HG02588 (cell line): Measurements from ENCODE around the gene GDPD1.
"Not testable (repeated sequence)": the region's sequence is repeated elsewhere in the genome, so short reads cannot be mapped to it uniquely, and the experiment has no call there.

ENCODE experiments used
- ATAC-seq: cut with Tn5 transposase; IDR thresholded peaks from one replicate; pipeline ENCODE4 v1.9.1; 2021; ENCODE audit warnings: mild to moderate bottlenecking, moderate library complexity; ENCODE audit not compliant: unreplicated experiment

Gene GDPD1

DNA sequence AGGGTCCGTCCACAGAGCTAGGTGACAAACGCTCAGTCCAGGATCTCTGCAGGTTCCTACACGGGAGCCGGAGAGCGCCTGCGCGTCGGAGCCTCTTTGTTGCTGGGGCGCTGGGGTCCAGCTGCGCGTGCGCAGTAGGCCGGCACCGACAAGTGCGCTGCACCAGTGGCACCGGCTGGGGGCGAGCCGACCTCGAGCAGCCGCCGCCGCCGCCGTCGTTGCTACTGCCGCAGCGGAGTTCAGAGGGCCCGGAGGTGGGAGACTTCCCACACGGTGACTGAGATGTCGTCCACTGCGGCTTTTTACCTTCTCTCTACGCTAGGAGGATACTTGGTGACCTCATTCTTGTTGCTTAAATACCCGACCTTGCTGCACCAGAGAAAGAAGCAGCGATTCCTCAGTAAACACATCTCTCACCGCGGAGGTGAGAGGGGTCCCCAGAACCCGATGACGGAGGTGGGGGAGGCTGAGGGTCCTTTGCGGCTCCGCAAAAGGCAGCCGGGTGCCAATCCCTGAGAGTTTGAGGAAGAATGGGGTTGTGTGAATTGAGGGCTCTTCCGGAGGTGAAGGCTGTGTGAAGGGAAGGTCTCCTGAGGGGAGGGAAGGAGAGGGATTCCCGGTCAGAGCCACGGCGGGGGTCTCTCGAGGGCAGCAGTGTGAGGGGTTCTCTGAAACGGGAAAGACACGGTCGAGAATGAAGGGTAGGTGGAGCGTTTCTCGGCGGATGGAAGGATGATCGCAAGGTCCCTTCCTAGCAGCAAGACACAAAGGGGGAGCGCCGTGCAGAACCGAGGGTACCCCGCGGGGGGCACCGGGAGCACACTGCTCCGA is at the start of gene GDPD1:
Gene GDPD1 (plus strand): TSS at position 184 of the 831 bp plus-strand sequence. CDS start 99 bp downstream, at position 283.
- ATAC-seq: peak; percentile 95

DNA sequence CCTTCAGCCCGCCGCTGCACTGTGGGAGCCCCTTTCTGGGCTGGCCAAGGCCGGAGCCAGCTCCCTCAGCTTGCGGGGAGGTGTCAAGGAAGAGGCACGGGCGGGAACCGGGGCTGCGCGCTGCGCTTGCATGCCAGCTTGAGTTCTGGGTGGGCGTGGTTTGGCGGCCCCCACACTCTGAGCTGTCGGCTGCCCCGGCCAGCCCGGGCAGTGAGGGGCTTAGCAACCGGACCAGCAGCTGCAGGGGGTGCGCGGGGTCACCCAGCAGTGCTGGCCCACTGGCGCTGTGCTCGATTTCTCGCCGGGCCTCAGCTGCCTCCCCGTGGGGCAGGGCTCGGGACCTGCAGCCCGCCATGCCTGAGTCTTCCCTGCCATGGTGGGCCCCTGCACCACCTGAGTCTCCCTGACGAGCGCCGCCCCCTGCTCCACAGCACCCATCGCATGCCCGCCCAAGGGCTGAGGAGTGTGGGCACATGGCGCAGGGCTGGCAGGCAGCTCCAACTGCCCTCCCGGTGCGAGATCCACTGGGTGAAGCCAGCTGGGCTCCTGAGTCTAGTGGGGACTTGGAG is 47.8 kb upstream of the GDPD1 start:
- ATAC-seq: no peak

DNA sequence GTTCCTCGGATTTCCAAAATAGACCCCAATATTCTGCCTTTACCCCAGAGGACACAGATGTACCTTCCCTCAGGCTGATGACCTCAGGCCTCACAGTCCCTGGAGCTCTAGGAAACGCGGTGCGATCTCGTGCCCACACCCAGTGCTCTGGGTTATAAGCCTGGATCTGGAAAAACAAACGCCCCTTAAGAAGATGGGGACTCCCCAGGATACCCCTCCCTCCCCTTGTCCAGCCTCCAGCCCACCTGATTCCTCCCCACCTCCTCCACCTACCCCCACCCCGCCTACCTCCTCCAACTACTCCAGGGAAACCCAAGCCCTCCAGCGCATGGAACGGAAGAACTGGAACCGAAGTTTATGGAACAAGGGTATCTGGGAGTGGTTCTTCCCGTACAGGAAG is 45.6 kb upstream of the GDPD1 start:
- no peak for ATAC-seq

DNA sequence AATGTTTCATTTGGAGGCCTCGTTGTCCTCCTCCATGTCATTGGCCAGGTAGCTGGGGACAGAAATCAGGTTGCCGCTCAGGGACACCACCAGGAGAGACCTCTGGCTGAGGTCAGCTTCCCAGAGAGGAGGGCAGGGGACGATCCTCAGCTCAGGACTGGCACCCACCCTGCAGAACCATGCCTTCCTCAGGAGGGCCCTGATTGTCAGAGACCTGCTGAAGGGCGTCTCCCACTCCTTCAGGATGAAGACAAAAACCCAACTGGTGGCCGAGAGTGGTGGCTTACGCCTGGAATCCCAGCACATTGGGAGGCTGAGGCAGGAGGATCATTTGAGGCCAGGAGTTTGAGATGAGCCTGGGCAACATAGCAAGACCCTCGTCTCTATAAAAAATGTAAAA is 45.2 kb upstream of the GDPD1 start:
- no peak for ATAC-seq

DNA sequence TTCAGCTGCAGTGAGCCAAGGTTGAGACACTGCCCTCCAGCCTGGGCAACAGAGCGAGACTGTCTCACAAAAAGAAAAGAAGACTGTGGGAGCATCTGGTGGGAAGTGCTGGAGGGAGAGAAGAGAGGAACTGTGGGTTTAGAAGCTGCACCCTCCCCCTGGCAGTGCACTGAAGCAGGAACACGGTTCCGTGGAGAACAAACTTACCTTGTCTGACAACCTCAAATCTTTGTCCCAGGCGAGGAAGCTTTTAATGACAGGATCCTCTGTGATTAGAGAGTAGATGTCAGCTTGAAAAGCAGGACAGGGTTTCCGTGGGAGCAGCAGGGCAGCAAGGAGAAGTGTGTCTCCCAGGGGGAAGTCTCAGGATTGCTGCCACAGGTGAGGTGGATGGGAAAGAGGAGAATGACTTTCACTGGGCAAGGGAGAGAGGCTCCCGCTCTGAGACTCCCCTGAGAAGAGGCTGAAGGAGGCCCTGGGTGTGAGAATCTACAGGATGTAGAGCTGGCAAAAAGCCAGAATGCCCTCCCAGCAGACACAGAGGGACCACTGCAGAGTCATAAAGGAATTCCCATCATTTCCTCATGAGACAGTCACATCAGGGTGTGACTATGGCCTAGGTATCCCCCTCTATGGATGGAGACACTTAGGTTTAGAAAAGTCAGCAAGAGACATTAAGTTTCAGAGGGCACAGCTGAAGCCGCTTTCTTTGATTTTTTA is 41.9 kb upstream of the GDPD1 start:
- no peak for ATAC-seq

DNA sequence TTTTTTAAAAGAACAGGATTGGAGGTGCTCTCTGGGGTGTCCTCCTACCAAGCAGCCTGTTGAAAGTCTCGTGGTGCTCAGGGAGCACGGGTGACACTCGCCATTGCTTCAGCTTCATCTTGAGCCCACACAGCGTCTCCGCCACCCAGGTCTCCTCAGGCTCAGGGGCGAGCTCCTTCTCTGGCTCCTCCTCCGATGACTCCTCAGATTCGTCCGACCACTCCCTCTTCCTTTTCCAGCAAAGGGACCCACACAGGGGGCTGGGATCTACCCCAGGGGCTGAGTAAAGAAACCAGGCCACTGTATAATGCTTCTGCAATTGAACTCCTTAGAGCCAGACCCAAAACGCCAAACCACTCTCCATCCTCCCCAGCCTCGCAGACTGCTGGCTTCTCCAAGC is 40.7 kb upstream of the GDPD1 start:
- ATAC-seq: not testable (repeated sequence)

DNA sequence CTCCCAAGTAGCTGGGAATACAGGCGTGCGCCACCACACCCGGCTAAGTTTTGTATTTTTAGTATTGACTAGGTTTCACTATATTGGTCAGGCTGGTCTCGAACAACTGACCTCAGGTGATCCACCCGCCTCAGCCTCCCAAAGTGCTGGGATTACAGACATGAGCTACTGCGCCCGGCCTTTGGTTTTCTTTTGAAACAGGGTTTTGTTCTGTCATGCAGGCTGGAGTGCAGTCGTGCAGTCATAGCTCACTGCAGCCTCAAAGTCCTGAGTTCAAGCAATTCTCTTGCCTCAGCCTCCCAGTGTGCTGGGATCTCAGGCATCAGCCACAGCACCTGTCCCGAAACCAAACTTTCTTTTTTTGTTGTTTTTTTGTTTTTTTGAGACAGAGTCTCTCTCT is 39.7 kb upstream of the GDPD1 start:
- no peak for ATAC-seq

DNA sequence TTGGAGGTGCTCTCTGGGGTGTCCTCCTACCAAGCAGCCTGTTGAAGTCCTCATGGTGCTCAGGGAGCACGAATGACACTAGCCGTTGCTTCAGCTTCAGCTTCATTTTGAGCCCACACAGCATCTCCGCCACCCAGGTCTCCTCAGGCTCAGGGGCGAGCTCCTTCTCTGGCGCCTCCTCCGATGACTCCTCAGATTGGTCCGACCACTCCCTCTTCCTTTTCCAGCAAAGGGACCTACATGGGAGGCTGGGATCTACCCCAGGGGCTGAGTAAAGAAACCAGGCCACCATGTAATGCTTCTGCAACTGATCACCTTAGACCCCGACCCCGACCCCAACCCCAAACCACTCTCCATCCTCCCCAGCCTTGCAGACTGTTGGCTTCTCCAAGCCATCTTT is 38.8 kb upstream of the GDPD1 start:
- ATAC-seq: no peak

DNA sequence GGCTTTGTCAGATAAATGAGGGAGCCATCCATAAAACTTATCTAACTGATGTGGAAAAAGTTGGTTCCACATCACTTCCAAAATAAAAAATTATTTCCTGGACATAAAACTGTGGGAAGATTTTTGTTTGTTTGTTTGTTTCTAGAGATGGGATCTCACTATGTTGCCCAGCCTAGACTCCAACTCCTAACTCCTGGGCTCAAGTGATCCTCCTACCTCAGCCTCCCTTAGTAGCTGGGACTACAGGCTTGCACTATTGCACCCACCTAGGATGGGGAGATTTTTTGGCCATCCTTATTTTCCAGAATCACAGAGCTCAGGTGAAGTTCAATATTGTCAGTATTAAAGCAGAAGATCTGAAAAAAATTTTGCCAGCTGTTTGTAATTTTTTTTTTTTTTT is 34.3 kb upstream of the GDPD1 start:
- ATAC-seq: no peak

DNA sequence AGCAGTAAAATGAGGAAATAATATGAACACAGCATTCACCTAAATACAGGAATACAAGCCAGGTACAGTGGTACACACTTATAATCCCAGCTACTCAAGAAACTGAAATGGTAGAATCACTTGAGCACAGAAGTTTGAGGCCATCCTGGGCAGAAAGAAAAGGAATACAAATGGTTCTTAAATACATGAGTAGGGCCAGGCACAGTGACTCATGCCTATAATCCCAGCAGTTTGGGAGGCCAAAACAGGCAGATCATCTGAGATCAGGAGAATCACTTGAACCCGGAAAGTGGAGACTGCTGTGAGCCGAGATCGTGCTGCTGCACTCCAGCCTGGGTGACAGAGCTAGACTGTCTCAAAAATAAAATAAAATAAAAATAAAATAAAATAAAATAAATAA is 33.5 kb upstream of the GDPD1 start:
- no peak for ATAC-seq

DNA sequence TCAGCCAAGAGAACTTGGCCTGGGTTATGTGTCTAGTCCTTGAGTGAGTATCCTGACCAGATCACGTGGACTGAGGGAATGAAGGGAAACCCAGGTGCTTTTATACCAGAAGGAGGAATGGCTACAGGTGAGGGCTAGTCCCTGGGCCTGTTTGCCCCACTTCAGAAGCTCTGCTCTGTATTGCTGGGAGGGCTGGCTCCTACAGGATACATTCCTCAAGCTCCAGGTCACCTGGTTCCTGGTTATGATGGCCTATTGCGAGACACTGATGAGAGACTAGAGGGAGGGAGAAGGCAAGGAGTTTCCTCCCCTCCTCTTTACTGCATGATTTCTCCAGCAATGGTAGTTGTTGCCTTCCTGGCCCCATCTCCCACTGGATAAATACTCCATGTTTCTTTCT is 29.5 kb upstream of the GDPD1 start:
- ATAC-seq: no peak

DNA sequence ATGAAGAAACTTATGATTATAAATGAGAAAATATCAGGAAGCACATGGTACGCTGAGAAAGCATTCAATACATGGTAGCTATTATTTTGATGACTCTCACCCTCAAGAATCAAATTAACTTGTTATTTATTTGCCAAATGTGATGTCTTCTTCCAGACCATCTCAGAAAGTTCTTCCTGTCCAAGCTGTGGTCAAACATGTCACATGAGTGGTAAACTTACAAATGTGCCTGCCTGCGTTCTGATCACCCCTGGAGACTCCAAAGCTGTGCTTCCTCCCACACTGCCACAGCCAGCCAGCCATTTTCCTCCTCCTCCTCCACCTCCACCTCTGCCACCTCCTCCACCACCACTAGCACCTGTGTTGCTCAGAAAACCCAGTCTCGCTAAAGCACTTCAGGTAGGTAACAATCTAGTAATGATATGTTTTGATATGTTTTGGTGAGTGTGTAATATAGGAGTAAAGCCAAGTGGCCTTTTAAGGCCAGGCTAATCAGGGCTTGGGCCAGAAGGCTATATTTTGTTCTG is 26.9 kb upstream of the GDPD1 start:
- ATAC-seq: no peak

DNA sequence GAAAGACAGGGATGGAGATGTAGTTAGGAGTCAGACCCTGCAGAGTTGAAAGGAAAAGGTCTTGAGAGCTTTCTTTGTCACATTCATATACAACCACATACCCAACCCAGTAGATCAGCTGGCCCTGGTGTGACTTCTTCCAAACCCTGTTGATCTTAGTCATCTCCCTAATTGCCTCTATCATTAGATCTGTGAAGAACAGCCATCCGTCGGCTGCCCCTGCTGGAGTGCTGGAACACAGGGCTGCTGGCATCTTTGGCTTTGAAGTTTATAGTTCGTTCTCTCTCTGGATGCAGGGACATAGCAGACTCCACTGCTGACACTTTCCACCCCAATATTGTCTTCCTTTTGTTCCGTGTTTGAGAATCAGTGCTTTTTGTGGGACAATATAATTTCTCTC is 20.9 kb upstream of the GDPD1 start:
- ATAC-seq: no peak

DNA sequence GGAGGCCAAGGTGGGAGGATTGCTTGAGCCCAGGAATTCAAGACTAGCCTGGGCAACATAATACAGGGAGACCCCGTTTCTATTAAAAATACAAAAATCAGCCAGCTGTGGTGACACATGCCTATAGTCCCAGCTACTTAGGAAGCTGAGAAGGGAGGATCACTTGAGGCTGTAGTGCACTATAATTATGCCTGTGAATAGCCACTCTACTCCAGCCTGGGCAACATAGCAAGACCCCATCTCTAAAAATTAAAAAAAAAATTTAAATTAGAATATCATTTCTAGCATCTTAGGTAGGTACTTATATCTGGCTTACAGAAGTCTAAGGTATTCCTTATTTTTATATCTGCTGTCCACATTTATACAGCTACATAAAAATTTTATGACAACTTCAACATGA is 18.0 kb upstream of the GDPD1 start:
- ATAC-seq: no peak

DNA sequence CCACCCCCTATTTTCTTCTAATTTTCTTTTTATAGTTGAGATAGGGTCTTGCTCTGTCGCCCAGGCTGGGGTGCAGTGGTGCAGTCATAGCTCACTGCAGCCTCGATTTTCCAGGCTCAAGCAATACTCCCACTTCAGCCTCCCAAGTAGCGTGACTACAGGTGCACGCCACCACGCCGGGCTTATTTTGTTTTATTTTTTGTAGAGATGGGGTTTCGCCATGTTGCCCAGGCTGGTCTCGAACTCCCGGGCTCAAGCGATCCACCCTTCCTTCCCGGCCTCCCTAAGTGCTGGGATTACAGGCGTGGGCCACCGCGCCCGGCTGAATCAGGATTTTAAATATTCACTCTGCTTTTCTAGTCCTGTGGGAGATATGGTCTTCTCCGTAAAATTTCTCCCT is 941 bp upstream of the GDPD1 start:
- ATAC-seq: no peak

DNA sequence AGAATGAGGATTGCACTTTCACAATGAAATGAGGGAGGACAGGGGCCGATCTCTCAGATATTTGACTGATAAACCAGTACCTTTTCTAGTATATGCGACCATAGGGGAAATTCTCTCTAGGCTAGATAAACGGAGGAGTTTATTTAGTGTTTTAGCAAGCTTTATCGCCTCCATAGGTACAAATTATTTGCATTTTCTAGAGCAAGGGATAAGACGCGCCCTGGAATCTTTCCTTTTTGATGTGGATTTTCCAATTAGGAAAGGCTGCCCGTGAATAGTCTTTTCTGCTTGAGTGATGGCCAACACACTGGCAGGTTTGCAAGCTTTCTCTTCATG is 351 bp upstream of the GDPD1 start:
- no peak for ATAC-seq

DNA sequence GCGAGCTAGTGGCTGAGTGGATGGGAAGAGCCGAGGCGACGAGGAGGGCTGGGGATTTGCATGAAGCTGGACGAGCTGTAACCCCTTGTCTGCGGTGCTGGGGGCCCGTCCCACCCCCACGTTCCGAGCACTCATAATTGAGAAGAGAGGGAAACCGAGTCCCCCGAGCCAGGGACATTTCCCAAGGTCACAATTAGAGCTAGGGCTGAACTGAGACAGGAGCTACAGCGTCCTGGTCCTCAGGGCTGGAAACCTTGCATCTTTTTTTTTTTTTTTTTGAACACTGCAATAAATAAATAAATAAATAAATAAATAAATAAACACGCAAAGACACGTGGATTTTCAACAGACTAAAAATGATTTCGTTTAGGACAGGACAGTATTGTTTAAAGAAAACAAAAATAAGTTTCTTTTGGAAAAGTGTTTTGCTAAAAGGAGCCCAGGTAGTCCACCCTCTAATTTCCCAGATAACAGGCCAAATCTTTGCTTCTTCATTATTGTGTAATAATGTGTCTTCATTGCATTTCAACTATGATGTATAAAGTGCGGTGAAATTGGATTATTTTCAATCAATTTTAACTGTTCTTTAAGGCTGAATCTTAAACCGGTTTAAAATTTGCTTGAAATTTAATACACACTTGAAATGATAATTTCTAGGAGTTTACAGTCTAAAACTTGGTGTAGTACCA is 992 bp downstream of the GDPD1 start:
- ATAC-seq: no peak

DNA sequence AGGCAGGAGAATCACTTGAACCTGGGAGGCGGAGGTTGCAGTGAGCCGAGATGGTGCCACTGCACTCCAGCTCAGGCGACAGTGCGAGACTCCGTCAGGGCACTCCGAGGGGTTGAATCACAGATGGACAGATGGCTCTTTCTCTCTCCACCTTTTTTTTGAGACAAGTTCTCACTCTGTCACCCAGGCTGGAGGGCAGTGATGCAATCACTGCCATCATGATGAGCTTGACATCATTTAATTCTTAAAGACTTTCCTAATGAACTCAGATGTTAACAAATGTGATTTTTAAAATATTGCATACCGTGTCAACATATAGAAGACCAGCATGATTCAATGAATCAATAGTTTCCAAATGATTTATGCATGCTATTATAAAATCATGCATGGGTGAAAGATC is 3.5 kb downstream of the GDPD1 start:
- no peak for ATAC-seq

DNA sequence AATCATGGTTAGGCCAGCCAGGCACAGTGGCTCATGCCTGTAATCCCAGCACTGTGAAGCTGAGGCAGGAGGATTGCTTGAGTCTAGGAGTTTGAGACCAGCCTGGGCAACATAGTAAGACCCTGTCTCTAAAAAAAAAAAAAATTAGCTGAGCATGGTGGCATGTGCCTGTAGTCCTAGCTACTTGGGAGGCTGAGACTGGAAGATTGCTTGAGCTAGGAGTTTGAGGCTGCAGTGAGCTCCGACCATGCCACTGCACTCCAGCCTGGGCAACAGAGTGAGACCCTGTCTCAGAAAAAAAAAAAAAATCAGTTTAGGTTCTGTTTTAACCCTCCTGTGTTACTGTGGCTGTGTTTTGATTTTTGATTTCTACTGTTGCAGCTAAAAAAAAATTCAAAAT is 8.3 kb downstream of the GDPD1 start:
- not testable (repeated sequence) for ATAC-seq

DNA sequence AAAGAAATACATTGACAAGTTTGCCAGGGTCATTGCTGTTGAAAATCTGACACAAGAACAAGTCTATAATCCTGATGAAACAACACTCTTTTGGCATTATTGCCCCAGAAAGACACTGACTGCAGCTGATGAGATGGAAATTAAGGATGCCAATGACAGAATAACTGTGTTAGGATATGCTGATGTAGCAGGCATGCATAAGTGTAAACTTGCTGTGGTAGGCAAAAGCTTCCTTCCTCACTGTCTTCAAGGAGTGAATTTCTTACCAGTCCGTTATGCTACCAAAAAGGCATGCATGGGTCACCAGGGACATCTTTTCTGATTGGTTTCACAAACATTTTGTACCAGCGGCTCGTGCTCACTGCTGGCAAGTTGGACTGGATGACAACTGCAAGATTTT is 10.5 kb downstream of the GDPD1 start:
- no peak for ATAC-seq

DNA sequence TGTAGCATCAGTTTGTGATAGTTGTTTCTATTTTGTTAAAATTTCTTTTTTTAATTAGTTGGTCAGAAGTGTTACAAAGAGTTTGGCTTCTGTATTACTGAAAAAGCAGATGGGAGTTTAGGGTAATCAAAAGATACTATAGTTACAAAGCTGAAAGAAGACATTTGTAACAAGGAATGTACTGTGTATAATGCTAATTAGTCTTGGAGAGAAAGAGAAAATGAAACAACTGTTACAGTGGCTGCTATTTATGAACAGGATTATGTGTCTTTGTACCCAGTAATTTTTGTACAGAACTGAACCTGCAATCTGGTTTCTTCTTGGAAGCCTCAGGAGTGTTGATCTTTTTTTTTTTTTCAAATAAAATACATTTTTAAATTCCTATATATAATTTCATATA is 14.3 kb downstream of the GDPD1 start:
- ATAC-seq: no peak
